Measurements from ENCODE around the gene SERAC1. TPM values are rescaled to one million over a fixed set of nuclear protein-coding genes. Genes with fewer than 3 reads are reported as not detected.
A peak's percentile ranks its signal among the peaks of the same experiment; 100 is the strongest.

The SERAC1 gene
- total RNA-seq, 2 donors from 2014 or later: 6.2 to 9.4 TPM

- Histone ChIP-seq H3K4me1 (peaks cover 4% of the 10 kb centered on the region), H3K4me3 (no peak overlapping the region), H3K27ac (peak overlapping the region; percentile 79), H3K36me3 (no peaks in the 10 kb centered on the region), H3K9me3 (no peaks in the 10 kb centered on the region), H3K27me3 (no peaks in the 10 kb centered on the region), H3K9ac (ENCODE audit: low read depth in 2 of 2, low read length in 2 of 2) (peak overlapping the region in 1 of 2 donors; percentile 15)
- DNase-seq: no peak
- intact Hi-C loops (cut with DNase I): no loop called here
- TF ChIP-seq CTCF (IDR thresholded peaks at IDR 0.05): no peak
Measured at GRCh38 chr6:158068156-158068892, 99.7 kb downstream of the SERAC1 start.

GRCh38 chr6:158067436-158068015 lies 100.5 kb downstream of the SERAC1 start:
- intact Hi-C loops (cut with DNase I): no loop called here
- Histone ChIP-seq H3K4me1 (peaks cover 4% of the 10 kb centered on the region), H3K27me3 (no peaks in the 10 kb centered on the region), H3K9ac (ENCODE audit: low read depth in 2 of 2, low read length in 2 of 2) (no peak overlapping the region), H3K9me3 (no peaks in the 10 kb centered on the region), H3K4me3 (no peak overlapping the region), H3K36me3 (no peaks in the 10 kb centered on the region), H3K27ac (no peak overlapping the region)
- DNase-seq: no peak
- TF ChIP-seq CTCF (IDR thresholded peaks at IDR 0.05): no peak

GRCh38 chr6:158066136-158066781 lies 101.8 kb downstream of the SERAC1 start:
- H3K4me3 ChIP-seq: no peak overlapping the region
- H3K27me3 ChIP-seq: no peaks in the 10 kb centered on the region
- peaks cover 4% of the 10 kb centered on the region for H3K4me1 ChIP-seq
- no peak for DNase-seq
- no peaks in the 10 kb centered on the region for H3K9me3 ChIP-seq
- intact Hi-C loops (cut with DNase I): no loop called here
- no peak overlapping the region for H3K9ac ChIP-seq (ENCODE audit: low read depth in 2 of 2, low read length in 2 of 2)
- no peak overlapping the region for H3K27ac ChIP-seq
- no peaks in the 10 kb centered on the region for H3K36me3 ChIP-seq
- TF ChIP-seq CTCF (IDR thresholded peaks at IDR 0.05): no peak

GRCh38 chr6:158064725-158065251 lies 103.3 kb downstream of the SERAC1 start:
- TF ChIP-seq CTCF (IDR thresholded peaks at IDR 0.05): no peak
- no peaks in the 10 kb centered on the region for H3K27me3 ChIP-seq
- H3K9me3 ChIP-seq: no peaks in the 10 kb centered on the region
- H3K36me3 ChIP-seq: no peaks in the 10 kb centered on the region
- peaks cover 9% of the 10 kb centered on the region for H3K4me1 ChIP-seq
- no peak for DNase-seq
- no peak overlapping the region for H3K4me3 ChIP-seq
- H3K27ac ChIP-seq: no peak overlapping the region
- H3K9ac ChIP-seq (ENCODE audit: low read depth in 2 of 2, low read length in 2 of 2): no peak overlapping the region
- intact Hi-C loops (cut with DNase I): no loop called here

- Histone ChIP-seq H3K27ac (no peak overlapping the region), H3K4me3 (no peak overlapping the region), H3K36me3 (no peaks in the 10 kb centered on the region), H3K4me1 (peaks cover 8% of the 10 kb centered on the region), H3K9ac (ENCODE audit: low read depth in 2 of 2, low read length in 2 of 2) (no peak overlapping the region), H3K27me3 (no peaks in the 10 kb centered on the region), H3K9me3 (no peaks in the 10 kb centered on the region)
- no peak for TF ChIP-seq CTCF (IDR thresholded peaks at IDR 0.05)
- DNase-seq: no peak
- intact Hi-C loops (cut with DNase I): no loop called here
Measured at GRCh38 chr6:158063736-158064135, 104.3 kb downstream of the SERAC1 start.

Measured in colonic mucosa (tissue), 4 donors.